GM18505 (cell line): ENCODE results near the gene CD22.

Experiments
- ATAC-seq: cut with Tn5 transposase; IDR thresholded peaks from one replicate; pipeline ENCODE4 v1.9.1; 2021; ENCODE audit not compliant: unreplicated experiment
- POLR2A ChIP-seq: IDR thresholded peaks from 4 replicates; pipeline ENCODE4 v1.6.1; 2011; ENCODE audit warnings: borderline replicate concordance; ENCODE audit not compliant: insufficient read depth, insufficient read length; ENCODE audit errors: extremely low read depth

CD22 gene

DNA sequence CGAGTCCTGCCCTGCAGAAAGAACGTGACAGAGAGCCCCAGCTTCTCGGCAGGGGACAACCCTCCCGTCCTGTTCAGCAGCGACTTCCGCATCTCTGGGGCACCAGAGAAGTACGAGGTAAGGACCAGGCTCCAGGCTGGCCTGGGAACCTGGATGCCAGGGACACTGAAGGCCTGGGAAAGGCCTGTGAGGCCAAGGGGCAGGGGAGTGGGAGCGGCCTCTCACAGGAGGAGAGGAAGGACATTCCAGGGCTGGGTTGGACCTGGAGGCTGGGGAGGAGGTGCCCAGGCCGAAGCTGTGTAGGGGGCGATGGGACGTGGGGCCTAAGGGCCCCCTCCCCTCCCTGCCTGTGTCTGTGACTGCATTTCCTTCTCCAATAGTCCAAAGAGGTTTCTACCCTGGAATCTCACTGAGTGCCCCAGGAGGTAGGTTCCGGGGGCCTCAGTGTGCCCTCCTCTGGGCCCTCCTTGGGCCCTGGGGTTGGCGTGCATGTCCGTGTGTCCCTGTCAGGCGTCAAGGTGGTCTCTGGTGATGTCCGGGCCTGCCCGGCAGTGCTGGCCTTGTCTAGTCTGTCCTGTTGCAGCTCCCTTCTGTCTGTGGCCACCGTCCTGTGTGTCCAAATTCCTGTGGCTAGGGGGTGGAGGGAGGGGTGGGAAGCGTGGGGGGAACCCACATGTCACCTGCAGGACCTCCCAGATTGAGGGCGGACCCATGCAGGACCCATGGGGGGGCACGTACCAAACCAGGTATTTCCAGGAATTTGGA is 16.9 kb upstream of the CD22 start:
- TF ChIP-seq POLR2A: no peak
- ATAC-seq: no peak

DNA sequence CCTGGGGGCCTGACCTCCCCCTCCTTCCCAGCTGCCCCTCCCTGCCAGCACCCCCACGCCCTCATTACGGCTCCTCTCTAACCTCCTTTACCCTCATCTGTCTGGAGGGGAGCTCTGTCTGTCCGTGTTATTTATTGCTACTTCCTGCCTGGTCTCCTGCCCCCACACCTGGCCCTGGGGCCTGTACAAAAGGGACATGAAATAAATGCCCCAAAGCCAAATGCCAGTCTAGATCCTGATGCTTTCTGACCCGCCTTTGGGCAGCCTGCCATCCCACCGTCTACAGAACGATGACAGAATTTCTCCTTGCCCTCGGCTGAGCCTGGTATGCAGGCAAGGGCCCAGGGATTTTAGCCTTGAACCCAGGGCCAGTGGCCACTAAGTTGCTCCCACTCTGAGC is 15.4 kb upstream of the CD22 start:
- no peak for TF ChIP-seq POLR2A
- no peak for ATAC-seq

DNA sequence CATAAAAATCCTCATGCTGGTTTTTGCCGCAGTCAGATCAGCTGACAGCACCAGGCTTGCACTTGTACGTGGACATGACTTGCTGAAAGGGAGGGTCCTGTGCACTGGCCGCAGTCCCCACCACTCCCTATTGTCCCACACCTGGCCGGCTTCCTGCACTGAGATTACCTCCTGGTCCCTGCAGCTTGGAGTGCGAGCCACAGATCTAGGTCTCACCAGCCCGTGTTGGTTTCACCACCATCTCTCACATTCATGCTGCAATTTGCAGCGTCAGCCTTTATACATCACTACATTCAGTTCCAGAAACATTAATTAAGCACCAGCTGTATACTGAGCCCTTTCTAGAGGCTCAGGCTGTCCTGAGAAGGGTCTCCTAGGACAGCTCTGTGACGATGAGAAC is 15.0 kb upstream of the CD22 start:
- ATAC-seq: no peak
- no peak for TF ChIP-seq POLR2A

- no peak for TF ChIP-seq POLR2A
- ATAC-seq: no peak
Observed at GRCh38 chr19:35314858-35315470, 14.0 kb upstream of the CD22 start.

DNA sequence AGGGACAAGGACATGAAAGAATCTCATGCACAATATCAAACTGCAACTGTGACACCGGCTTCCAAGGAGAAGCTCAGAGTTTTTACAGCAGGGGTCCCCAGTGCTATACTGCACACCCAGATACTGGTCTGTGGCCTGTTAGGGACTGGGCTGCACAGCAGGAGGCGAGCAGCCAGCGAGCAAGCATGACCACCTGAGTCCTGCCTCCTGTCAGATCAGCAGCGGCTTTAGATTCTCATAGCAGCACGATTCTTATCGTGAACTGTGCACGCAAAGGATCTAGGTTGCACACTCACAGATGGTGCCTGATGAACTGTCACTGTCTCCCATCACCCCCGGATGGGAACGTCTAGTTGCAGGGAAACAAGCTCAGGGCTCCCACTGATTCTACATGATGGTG is 13.1 kb upstream of the CD22 start:
- no peak for TF ChIP-seq POLR2A
- no peak for ATAC-seq

DNA sequence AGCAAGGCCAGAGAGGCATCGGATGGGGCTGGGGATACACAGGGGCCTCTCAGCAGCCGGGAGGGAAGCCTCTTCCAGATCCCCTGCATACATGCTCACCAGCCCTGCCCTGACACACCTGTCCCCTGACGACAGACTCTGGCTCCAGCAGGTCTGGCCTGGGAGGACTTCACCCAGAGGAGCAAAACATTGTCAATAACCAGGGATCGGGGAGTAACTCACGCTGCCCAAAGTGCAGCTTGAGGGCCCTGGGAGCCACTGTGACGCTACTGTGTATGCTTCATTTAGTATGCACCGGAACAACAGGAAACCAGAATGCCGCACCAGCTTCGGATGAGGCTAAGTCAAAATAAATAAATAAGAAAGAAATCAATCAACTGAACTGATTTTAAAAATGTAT is 12.4 kb upstream of the CD22 start:
- no peak for TF ChIP-seq POLR2A
- no peak for ATAC-seq

DNA sequence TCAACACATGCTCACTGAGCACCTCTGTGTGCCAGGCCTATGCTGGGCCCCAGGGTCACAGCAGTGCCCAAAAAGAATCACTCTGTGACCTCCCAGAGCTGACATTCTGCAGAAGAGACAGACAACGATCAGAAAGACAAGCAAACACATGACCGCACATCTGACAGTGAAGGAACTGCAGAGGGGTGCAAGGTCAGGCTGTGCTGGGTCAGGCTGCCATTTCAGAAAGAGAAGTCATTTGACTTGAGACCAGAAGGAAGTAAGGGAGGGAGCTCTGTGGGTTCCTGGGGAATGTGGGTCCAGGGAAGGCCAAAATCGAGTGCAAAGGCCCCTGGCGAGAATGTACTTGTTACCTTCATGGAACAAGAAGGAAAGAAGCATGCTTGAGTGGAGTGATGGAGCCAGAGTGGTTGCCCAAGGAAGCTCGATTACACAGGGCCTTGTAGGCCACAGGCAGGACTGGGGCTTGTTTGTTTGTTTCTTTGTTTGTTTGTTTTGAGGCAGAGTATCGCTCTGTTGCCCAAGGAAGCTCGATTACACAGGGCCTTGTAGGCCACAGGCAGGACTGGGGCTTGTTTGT is 11.4 kb upstream of the CD22 start:
- no peak for ATAC-seq
- no peak for TF ChIP-seq POLR2A

GRCh38 chr19:35318679-35319448 is 10.1 kb upstream of the CD22 start:
- ATAC-seq: no peak
- TF ChIP-seq POLR2A: no peak

DNA sequence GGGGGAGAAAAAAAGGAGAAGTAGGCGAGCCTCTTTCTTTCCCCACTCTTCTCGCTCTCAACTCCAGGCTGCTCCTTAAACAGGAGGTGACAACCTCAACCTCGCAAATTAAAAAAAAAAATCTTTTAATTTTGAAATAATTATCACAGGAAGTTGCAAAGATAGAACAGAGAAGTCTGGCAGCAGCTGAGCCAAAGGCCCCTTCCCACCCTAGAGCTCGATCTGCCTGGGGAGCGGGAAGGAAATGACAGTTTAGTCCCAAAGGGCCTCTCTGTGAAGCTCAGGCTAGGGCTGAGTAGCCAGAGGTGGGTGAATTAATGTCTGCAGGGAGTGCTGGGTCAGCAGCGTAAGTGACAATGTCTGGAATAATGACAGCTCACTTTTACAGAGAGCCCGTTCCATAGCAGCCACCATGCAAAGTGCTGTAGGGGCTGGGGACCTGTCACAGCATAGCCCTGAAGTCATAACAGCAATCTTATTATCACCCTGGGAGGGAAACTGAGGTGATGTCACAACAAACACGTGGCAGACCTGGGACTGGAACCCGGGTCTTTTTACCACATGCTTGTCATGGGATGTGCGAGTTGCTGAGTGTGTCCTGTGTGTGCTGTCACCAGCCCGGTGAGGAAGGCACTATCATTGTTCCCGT is 8.8 kb upstream of the CD22 start:
- no peak for TF ChIP-seq POLR2A

GRCh38 chr19:35321291-35321690 is 7.7 kb upstream of the CD22 start:
- ATAC-seq: no peak

More for the DNA sequence above, 8.8 kb upstream of the CD22 start:
- ATAC-seq: no peak

GRCh38 chr19:35322014-35322413 is 7.0 kb upstream of the CD22 start:
- TF ChIP-seq POLR2A: no peak
- ATAC-seq: no peak

More at GRCh38 chr19:35321291-35321690, 7.7 kb upstream of the CD22 start:
- no peak for TF ChIP-seq POLR2A

DNA sequence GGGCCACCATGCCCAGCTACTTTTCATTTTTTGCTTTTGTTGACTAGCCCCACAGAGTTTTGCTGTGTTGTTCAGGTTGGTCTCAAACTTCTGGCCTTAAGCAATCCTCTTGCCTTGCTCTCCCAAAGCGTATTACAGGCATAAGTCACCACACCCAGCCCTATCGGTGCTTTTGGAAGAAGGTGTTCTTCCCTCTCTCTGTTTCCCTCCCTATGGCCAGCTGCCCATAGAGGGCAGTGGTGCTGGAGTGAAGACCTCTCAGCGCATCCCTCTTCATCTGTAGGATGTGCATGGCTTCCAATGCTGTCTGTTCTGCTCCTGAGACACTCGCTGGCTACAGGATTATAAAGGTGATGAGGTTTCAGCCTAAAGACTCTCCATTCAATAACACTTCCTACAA is 1.3 kb upstream of the CD22 start:
- no peak for TF ChIP-seq POLR2A
- no peak for ATAC-seq

- no peak for ATAC-seq
- no peak for TF ChIP-seq POLR2A
Observed at GRCh38 chr19:35329323-35329722, 336 bp downstream of the CD22 start.
